Stimulated activated CD4-positive, alpha-beta T cell treated with anti-CD3 and anti-CD28 coated beads, TNF-alpha, amount 100 ng/mL, for 4 hours (primary cell): ENCODE data around the gene KCP.
A peak's percentile ranks its signal among the peaks of the same experiment; 100 is the strongest.

Experiments used
- DNase-seq, 3 experiments: peaks; one replicate each; pipeline ENCODE4 v3.0.0-alpha.2; 2020; ENCODE audit warnings: low read depth in 3 of 3

KCP gene

GRCh38 chr7:128874140-128875031 lies 36.1 kb downstream of the KCP start:
- no peak for DNase-seq

- DNase-seq = no peak
Measured at GRCh38 chr7:128873234-128873633, 37.3 kb downstream of the KCP start.

- no peak for DNase-seq
Measured at GRCh38 chr7:128872394-128872824, 38.1 kb downstream of the KCP start.

GRCh38 chr7:128871050-128871449 lies 39.5 kb downstream of the KCP start:
- DNase-seq = no peak

DNA sequence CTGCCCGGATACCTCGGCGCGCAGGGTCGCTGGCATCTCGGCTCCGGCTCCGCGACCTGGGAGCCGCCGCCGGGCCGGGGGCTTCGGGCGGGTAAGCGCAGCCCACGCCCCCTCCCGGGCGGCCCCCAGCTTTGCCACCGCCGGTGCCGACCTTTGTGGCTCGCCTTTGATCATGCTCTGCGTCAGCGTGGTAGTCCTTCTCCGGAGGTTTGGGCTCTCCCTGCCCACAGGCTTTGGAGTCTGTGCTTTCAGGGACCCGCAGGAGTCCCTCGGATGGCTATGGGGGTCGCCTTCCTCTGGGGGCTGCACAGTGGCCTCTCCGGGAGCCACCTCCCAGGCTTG lies 40.6 kb downstream of the KCP start:
- DNase-seq = no peak

DNA sequence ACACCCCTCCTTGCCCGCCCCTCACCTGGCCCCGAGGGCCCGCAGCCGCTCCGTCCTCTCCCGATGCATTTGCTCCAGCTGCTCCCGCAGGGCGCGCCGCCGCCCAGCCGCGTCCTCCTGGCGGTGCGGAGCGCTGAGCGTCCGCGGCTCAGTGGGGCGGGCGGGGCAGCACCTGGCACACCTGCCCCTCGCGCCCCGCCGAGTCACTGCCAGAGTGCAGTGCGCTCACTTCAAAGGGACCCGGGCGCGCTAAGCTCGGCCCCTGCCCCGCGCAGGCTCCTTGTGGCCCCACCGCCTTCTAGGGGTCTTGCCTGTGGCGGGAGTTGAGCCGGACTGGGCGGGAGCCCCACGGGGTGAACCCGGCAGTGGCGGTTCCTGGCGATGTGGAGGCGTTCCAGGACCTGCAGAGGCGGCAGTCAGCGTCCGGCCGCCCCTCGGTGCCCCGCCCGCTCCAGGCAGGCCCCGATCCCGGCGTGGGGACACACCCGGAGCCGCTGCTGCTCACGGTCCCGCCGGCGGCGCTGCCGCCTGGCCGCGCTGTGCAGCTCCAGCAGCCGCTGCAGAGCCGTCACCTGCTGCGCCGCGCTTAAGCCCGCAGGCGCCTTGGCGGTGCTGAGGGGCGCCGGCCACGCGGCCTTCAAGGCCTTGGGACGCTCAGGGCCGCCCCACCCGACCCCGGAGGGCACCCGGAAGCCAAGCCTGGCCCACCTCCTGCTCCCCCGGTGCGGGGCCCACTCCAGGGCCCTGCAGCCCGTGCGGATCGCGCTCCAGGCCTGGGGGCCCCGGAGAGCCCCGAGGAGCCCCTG lies 41.2 kb downstream of the KCP start:
- DNase-seq = peak in 2 of 3 experiments; percentile 10 to 38

- no peak for DNase-seq
Measured at GRCh38 chr7:128868624-128869137, 41.8 kb downstream of the KCP start.

GRCh38 chr7:128867842-128868623 lies 42.5 kb downstream of the KCP start:
- DNase-seq = no peak

DNA sequence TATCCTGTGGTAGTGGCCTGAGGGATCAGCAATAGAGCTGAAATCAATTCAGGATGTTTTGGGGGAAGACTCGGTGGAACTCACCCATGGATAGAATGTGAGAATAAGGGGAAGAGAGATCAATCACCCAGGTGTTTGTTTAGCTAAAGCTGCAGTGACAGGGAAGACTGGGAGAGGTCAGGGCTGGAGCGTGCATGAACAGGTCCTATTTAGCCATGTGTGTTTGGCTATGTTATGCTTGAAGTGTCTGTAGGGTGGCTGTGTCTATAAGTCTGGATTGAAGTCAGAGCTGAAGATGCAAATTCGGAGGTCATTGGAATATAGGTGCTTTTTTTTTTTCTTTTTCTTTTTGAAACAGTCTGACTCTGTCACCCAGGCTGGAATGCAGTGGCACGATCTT lies 43.3 kb downstream of the KCP start:
- DNase-seq = no peak

- DNase-seq = no peak
Measured at GRCh38 chr7:128865996-128866877, 44.3 kb downstream of the KCP start.

- DNase-seq = no peak
Measured at GRCh38 chr7:128865303-128865702, 45.2 kb downstream of the KCP start.

DNA sequence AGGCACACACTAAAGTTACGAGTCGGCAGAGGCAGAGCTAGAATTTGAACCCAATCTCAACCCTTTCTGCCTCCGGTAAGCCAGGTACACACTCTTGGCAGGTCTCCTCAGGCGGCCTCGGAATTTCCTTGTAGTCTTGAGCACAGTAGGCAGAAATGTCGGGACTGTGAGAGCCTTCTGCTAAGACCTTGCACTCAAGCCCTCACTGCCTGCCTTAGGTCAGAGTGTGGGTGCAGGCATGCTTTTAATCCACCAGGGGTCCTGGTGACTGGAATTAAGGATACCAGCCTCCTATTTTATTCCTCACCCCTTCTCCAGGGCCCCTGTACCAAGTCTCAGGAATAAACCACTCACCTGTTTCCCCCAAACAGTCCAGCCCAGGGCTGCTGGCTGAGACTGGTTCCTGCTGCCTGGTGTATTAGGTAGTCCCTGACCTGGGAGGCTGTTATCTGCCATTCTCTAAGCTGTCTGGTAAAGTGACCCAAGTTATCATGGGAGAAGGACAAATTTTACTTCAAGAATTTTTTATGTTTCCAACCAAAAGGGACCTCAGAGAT lies 47.0 kb downstream of the KCP start:
- DNase-seq = no peak

DNA sequence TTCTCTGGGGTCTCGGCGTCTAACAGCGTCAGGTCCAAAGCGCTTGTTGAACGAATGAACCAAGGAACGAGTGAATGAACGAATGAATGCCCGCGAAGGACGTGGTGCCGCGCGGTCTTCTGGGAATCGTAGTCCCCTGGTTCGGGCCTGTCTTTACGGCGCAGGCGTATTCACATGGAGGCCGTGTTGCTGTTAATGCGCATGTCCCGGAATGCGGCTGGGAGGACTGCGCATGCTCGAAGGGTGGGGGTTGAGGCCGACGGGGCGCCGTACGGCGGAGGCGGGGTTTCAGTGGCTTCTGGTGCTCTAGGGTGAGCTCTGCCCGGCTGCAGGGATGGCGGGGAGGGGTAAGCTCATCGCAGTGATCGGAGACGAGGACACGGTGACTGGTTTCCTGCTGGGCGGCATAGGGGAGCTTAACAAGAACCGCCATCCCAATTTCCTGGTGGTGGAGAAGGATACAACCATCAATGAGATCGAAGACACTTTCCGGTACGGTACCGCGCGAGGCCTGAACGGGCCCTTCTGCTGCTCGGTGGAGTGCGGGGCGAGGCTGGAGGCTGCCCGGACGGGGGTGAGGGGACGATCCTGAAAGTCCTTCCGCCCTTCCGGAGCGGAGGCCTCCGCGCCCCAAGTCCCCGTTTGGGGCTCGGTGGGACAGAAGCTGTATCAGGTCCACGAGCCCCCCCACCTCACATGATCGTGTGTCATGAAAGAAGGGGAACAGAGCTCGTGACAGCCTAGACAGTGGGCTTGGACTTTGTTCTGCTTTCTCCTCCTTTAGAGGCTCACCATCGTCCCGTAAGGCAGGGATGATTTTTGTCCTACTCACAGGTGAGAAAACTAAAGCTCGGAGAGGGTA lies 47.7 kb downstream of the KCP start, which contains the start of gene ATP6V1F:
Gene ATP6V1F (plus strand): TSS at position 286 of the 862 bp plus-strand sequence. CDS start 49 bp downstream, at position 335.
- DNase-seq = peak; percentile 99 to 100 (median 99)

GRCh38 chr7:128861957-128862570 lies 48.4 kb downstream of the KCP start:
- DNase-seq = no peak

DNA sequence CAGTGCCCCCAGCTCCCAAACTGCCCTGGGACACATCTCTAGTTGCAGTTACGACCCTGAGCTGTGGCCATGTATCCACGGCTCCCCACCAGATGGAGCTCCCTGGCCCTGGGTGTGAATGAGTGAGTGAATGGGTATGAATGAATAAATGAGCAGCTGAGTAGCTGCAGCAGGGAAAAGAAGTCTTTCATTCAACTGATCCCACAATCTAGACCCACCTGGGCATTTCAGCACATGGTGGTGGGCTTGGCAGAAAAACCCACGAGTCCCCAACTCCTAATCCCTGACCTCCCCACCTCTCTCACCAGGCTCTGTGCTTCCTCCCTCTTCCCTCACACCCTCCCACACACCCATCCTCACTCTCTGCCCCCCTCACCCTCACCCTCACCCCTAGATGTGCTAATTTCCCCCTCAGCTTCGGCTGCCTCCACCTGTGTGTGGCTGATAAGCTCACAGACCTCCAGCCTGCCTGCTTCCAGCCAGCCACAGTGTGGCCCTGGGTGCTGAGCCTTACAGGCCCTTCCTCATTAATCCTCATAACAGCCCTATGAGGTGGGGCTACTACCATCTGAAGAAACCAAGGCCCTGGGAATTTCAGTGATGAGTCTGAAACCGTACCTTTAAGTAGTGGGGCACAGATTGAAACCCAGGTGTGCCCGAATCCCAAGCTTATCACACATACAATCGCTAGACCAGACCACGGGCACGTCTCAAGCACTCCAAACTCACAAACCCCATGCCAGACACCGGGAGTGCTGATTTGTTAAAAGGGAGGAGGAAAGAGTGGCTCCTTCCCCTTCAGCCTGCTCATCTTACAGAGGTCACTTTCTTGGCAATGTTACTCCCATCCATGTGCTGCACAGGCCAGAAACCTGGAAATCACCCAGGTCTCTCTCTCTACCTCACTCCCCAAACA lies 50.1 kb downstream of the KCP start:
- no peak for DNase-seq

GRCh38 chr7:128859232-128860157 lies 51.0 kb downstream of the KCP start:
- no peak for DNase-seq
